Ascending aorta (tissue), 2 donors: Measurements from ENCODE around the gene KANK2. TPM values are rescaled to one million over a fixed set of nuclear protein-coding genes. Genes with fewer than 3 reads are reported as not detected.

Experiments
- DNase-seq, 2 donors: peaks; one replicate each; pipeline ENCODE4 v3.0.0-alpha.2; 2019; ENCODE audit warnings: low spot score in 2 of 2
- H3K27ac ChIP-seq, 2 donors: fragments of 200-600 bp; sonication (generic); one replicate each; pipeline ENCODE4 v1.5.1; 2016 to 2017; ENCODE audit warnings: mild to moderate bottlenecking in 1 of 2
- H3K27me3 ChIP-seq: fragments of 200-600 bp; sonication (generic); one replicate; pipeline ENCODE4 v1.5.1; 2017
- H3K36me3 ChIP-seq, 2 donors: fragments of 200-600 bp; sonication (generic); one replicate each; pipeline ENCODE4 v1.5.1; 2016
- H3K4me1 ChIP-seq, 2 donors: fragments of 200-600 bp; sonication (generic); one replicate each; pipeline ENCODE4 v1.5.1; 2016 to 2017; ENCODE audit warnings: mild to moderate bottlenecking in 1 of 2
- H3K4me3 ChIP-seq, 2 donors: fragments of 200-600 bp; sonication (generic); one replicate each; pipeline ENCODE4 v1.5.1; 2016 to 2017; ENCODE audit warnings: mild to moderate bottlenecking in 1 of 2
- H3K9me3 ChIP-seq, 2 donors: fragments of 200-600 bp; sonication (generic); one replicate each; pipeline ENCODE4 v1.5.1; 2016
- CTCF ChIP-seq, 3 experiments: fragments of 200-600 bp in 2 of 3; fragments of 450-650 bp in 1 of 3; sonication (generic) in 2 of 3; IDR thresholded peaks; one replicate each; pipeline ENCODE4 v1.5.1; 2016 to 2019; ENCODE audit warnings: antibody characterized with exemption in 3 of 3, mild to moderate bottlenecking in 1 of 3, moderate library complexity in 1 of 3
- intact Hi-C: fragments of 100-400 bp; cut with DNase I; formaldehyde crosslinking; loops from one replicate; pipeline ENCODE4 v1.15.1; 2023
- total RNA-seq: library from RNA; depleted of rRNA; stranded (reverse); fragments of >200 nt; gene quantifications from one replicate; pipeline ENCODE4 v1.1.0, GENCODE V29; 2016

The KANK2 gene
- total RNA-seq, 1 donor from 2014 or later: 572 TPM

- Histone ChIP-seq H3K36me3 (peaks cover 25 to 52% of the 10 kb centered on the region in 2 donors), H3K4me1 (no peaks in the 10 kb centered on the region), H3K9me3 (no peaks in the 10 kb centered on the region), H3K4me3 (no peak overlapping the region), H3K27ac (no peak overlapping the region), H3K27me3 (no peaks in the 10 kb centered on the region)
- no peak for DNase-seq
- TF ChIP-seq CTCF (IDR thresholded peaks at IDR 0.05): no peak
- intact Hi-C loops: no loop called here
Observed at GRCh38 chr19:11230621-11231386, 33.5 kb upstream of the KANK2 start.

GRCh38 chr19:11227195-11227886 lies 30.0 kb upstream of the KANK2 start:
- DNase-seq: no peak
- TF ChIP-seq CTCF (IDR thresholded peaks at IDR 0.05): no peak
- no peaks in the 10 kb centered on the region for H3K9me3 ChIP-seq
- no peaks in the 10 kb centered on the region for H3K27me3 ChIP-seq
- no peak overlapping the region for H3K4me3 ChIP-seq
- no peak overlapping the region for H3K27ac ChIP-seq
- H3K36me3 ChIP-seq: peaks cover 26 to 43% of the 10 kb centered on the region in 2 donors
- intact Hi-C loops: no loop called here
- no peaks in the 10 kb centered on the region for H3K4me1 ChIP-seq

GRCh38 chr19:11226716-11227166 lies 29.4 kb upstream of the KANK2 start:
- Histone ChIP-seq H3K9me3 (peaks cover 1 to 2% of the 10 kb centered on the region in 2 donors), H3K36me3 (peaks cover 26 to 43% of the 10 kb centered on the region in 2 donors), H3K4me1 (no peaks in the 10 kb centered on the region), H3K27ac (no peak overlapping the region), H3K4me3 (no peak overlapping the region), H3K27me3 (no peaks in the 10 kb centered on the region)
- intact Hi-C loops: no loop called here
- TF ChIP-seq CTCF (IDR thresholded peaks at IDR 0.05): no peak
- no peak for DNase-seq

GRCh38 chr19:11225815-11226214 lies 28.5 kb upstream of the KANK2 start:
- intact Hi-C loops: no loop called here

GRCh38 chr19:11225172-11225571 lies 27.8 kb upstream of the KANK2 start:
- Histone ChIP-seq H3K4me1 (no peaks in the 10 kb centered on the region), H3K36me3 (peaks cover 34 to 44% of the 10 kb centered on the region in 2 donors), H3K27me3 (no peaks in the 10 kb centered on the region), H3K4me3 (no peak overlapping the region), H3K27ac (no peak overlapping the region), H3K9me3 (peaks cover 10 to 11% of the 10 kb centered on the region in 2 donors)
- DNase-seq: no peak
- intact Hi-C loops: no loop called here
- no peak for TF ChIP-seq CTCF (IDR thresholded peaks at IDR 0.05)

More at GRCh38 chr19:11225815-11226214, 28.5 kb upstream of the KANK2 start:
- H3K4me1 ChIP-seq: no peaks in the 10 kb centered on the region
- no peak overlapping the region for H3K4me3 ChIP-seq
- peaks cover 10 to 11% of the 10 kb centered on the region in 2 donors for H3K9me3 ChIP-seq
- TF ChIP-seq CTCF (IDR thresholded peaks at IDR 0.05): no peak
- no peak overlapping the region for H3K27ac ChIP-seq
- H3K36me3 ChIP-seq: peaks cover 33 to 43% of the 10 kb centered on the region in 2 donors
- DNase-seq: no peak
- H3K27me3 ChIP-seq: no peaks in the 10 kb centered on the region
